HUES48 (cell line): ENCODE measurements around the gene GGPS1.
"Not testable (repeated sequence)": the region's sequence is repeated elsewhere in the genome, so short reads cannot be mapped to it uniquely, and the experiment has no call there.

Source experiments
- H3K27ac ChIP-seq: one replicate; pipeline ENCODE4 v1.7.0; 2013; ENCODE audit warnings: low read depth, low read length, inconsistent platforms
- H3K27me3 ChIP-seq: 2 replicates; pipeline ENCODE4 v1.6.1; 2013; ENCODE audit warnings: mild to moderate bottlenecking, low read length; ENCODE audit not compliant: control insufficient read depth, insufficient read depth
- H3K36me3 ChIP-seq: 2 replicates; pipeline ENCODE4 v1.6.1; 2013; ENCODE audit warnings: low read length; ENCODE audit not compliant: control insufficient read depth, insufficient read depth
- H3K4me1 ChIP-seq: 2 replicates; pipeline ENCODE4 v1.6.1; 2013; ENCODE audit warnings: mild to moderate bottlenecking, low read length; ENCODE audit not compliant: control insufficient read depth, insufficient read depth
- H3K4me3 ChIP-seq: 2 replicates; pipeline ENCODE4 v1.5.1; 2013; ENCODE audit warnings: mild to moderate bottlenecking, low read depth, low read length
- H3K9ac ChIP-seq: 2 replicates; pipeline ENCODE4 v1.6.1; 2013; ENCODE audit warnings: mild to moderate bottlenecking, low read depth, low read length, moderate library complexity
- H3K9me3 ChIP-seq: 2 replicates; pipeline ENCODE4 v1.6.1; 2013; ENCODE audit warnings: low read length; ENCODE audit not compliant: control insufficient read depth, insufficient read depth

Gene GGPS1

DNA sequence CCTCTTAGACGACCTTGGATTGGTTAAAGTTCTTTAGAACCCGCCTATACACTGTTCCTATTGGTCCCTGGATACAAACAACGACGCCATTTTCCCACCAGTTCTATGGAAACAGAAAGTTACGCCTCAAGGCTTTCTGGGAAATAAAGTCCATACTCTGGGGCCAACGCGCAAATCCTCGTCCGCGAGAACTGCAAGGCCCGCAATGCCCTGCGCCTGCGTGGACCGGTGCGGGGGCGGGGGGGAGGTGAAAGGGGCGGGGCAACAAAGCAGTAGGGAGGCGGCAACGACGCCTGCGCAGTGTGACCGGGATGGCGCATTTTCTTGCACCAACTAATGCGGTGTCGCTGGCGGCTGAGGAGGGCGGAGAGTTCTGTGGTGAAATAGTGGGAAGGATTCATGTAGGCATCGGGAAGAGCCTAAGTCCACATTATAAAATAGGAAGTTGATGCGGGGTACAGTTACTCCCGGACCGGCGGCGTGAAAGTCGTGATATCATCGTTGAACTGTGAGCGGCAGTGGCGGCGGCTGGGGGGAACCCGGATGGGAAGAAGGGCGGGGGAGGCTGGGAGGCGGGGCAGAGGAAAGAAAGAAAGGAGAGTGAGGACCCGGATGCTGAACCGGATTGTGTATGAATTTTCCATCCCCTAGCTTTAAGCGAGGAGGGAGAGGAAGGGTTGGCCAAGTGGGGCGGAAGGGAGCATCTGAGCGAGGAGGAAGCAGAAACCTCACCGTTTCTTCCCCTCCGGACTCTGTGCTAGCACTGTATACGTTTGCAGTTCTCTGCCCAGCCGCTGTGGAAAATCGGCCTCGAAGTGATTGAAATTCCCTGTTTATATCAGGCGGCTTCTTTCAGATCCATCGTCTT lies at the start of gene GGPS1:
GGPS1 (plus strand) TSS at position 300 of the 868 bp plus-strand sequence. CDS start 6,695 bp downstream, outside the sequence.
- Histone ChIP-seq H3K27me3 (no peaks in the 10 kb centered on the region), H3K36me3 (peaks cover 16% of the 10 kb centered on the region; the same call in 1 of the 2 replicates), H3K4me3 (peak within 1 kb of the TSS; percentile 97), H3K27ac (peak within 1 kb of the TSS; percentile 97), H3K9ac (peak within 1 kb of the TSS; percentile 86), H3K9me3 (no peaks in the 10 kb centered on the region), H3K4me1 (peaks cover 31% of the 10 kb centered on the region)

DNA sequence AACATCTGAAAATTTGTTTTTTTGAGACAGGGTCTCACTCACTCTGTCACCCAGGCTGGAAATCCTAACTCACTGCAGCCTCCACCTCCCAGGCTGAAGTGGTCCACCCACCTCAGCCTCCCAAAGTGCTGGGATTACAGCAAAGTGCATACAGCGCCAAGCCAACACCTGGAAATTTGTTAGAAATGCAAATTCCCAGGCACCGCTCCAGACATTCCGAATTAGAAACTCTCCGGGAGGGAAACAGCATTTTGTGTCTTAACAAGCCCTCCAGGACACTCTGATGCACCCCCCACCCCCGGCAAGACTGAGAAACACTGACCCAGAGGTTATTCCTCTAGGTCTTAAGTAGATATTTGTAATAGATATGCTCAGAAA lies 49.5 kb upstream of the GGPS1 start:
- Histone ChIP-seq H3K4me1 (peaks cover 39% of the 10 kb centered on the region), H3K27ac (peak overlapping the region; percentile 52), H3K36me3 (no peaks in the 10 kb centered on the region), H3K9ac (no peak overlapping the region), H3K4me3 (peak overlapping the region; percentile 14; the same call in 1 of the 2 replicates), H3K27me3 (no peaks in the 10 kb centered on the region), H3K9me3 (no peaks in the 10 kb centered on the region)

DNA sequence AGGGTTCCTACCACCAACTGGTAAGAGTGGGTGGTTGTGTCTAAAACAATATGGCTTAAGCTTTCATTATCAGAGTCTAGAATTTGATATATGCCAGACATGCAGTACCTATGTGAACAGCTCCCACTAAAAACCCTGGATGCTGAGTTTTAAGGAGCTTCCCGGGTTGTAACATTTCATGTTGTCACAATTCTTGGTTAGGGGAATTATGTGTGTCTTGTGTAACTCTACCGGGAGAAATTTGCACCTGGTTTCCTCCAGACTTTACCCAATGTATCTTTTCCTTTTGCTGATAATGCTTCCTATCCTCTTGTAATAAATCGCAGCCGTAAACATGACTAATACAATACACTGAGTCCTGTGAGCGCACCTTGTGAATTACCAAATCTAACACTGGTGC lies 48.7 kb upstream of the GGPS1 start:
- Histone ChIP-seq H3K4me3 (peak overlapping the region; percentile 14; the same call in 1 of the 2 replicates), H3K4me1 (peaks cover 39% of the 10 kb centered on the region), H3K9ac (no peak overlapping the region), H3K27ac (peak overlapping the region; percentile 52), H3K9me3 (no peaks in the 10 kb centered on the region), H3K27me3 (no peaks in the 10 kb centered on the region), H3K36me3 (no peaks in the 10 kb centered on the region)

DNA sequence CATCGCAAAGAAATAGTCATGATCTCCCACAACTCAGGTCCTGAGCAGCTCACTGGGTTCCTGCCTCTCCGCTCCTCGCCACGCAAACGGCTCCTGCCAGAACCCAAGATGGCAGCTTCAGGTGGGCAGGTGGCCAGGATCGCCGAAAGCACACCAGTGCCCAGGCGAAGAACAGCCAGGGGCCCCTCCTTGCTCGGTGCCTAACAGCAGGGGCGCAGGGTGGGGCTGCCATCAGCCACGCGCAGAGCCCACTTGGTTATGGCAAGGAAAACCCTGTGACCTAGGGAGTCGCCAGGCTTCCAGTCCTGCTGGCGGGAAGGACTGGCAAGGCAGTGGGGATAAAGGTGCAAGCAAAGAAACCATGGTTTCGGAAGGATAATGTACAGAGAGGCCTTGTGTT lies 47.9 kb upstream of the GGPS1 start:
- Histone ChIP-seq H3K36me3 (no peaks in the 10 kb centered on the region), H3K4me1 (peaks cover 36% of the 10 kb centered on the region), H3K9ac (no peak overlapping the region), H3K9me3 (no peaks in the 10 kb centered on the region), H3K27me3 (no peaks in the 10 kb centered on the region), H3K4me3 (no peak overlapping the region), H3K27ac (no peak overlapping the region)

DNA sequence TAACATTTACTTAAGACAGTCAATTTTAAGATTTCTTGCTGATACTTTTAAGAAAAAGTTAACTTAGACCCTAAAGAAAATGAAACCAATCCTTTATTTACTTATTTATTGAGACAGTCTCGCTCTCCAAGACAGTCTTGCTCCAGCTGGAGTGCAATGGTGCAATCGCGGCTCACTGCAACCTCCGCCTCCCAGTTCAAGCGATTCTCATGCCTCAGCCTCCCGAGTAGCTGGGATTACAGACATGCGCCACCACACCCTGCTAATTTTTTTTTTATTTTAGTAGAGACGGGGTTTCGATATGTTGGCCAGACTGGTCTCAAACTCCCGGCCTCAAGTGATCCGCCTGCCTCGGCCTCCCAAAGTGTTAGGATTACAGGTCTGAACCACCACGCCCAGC lies 44.7 kb upstream of the GGPS1 start:
- H3K9me3 ChIP-seq, H3K27ac ChIP-seq, H3K4me3 ChIP-seq, H3K27me3 ChIP-seq, H3K9ac ChIP-seq, H3K36me3 ChIP-seq: not testable (repeated sequence)
- peaks cover 52% of the 10 kb centered on the region for H3K4me1 ChIP-seq

DNA sequence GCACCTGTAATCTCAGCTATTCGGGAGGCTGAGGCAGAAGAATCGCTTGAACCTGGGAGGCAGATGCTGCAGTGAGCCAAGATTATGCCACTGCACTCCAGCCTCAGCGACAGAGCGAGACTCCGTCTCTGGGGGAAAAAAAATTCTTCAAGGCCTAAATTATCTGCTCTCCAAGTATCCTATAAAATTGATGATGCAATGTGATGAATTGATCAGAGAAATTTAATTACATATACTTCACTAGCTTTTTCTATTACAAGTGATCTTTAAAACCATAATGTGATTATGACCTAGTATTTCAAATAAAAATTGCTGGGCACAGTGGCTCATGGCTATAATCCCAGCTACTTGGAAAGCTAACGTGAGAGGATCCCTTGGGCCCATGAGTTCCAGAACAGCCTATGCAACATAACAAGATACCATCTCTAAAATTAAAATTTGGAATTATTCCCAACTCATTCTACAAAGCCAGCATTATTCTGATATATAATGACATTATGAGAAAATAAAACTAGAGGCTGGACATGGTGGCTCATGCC lies 44.1 kb upstream of the GGPS1 start:
- H3K36me3 ChIP-seq = no peaks in the 10 kb centered on the region

DNA sequence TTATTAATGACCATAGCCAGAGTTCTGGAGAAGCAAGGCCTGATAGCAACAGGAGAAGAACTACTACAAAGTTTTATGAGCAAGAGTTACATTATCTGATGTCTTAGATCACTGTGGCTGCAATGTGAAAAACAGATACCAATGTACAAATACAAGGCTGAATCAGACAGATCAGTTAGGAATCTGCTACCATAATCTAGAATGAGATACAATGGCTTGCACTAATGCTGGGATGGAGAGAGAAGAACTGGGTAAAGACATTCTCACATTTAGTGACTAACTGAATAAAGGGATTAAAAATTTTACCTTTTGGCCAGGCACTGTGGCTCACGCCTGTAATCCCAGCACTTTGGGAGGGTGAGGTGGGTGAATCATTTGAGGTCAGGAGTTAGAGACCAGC lies 41.7 kb upstream of the GGPS1 start:
- no peaks in the 10 kb centered on the region for H3K27me3 ChIP-seq
- H3K9ac ChIP-seq = no peak overlapping the region
- H3K36me3 ChIP-seq = no peaks in the 10 kb centered on the region
- H3K27ac ChIP-seq = no peak overlapping the region
- no peaks in the 10 kb centered on the region for H3K9me3 ChIP-seq
- no peak overlapping the region for H3K4me3 ChIP-seq
- H3K4me1 ChIP-seq = peaks cover 27% of the 10 kb centered on the region

More for the DNA sequence above, 44.1 kb upstream of the GGPS1 start:
- no peak overlapping the region for H3K4me3 ChIP-seq
- peaks cover 45% of the 10 kb centered on the region for H3K4me1 ChIP-seq
- H3K27me3 ChIP-seq = no peaks in the 10 kb centered on the region
- no peak overlapping the region for H3K27ac ChIP-seq
- H3K9ac ChIP-seq = no peak overlapping the region
- H3K9me3 ChIP-seq = no peaks in the 10 kb centered on the region

DNA sequence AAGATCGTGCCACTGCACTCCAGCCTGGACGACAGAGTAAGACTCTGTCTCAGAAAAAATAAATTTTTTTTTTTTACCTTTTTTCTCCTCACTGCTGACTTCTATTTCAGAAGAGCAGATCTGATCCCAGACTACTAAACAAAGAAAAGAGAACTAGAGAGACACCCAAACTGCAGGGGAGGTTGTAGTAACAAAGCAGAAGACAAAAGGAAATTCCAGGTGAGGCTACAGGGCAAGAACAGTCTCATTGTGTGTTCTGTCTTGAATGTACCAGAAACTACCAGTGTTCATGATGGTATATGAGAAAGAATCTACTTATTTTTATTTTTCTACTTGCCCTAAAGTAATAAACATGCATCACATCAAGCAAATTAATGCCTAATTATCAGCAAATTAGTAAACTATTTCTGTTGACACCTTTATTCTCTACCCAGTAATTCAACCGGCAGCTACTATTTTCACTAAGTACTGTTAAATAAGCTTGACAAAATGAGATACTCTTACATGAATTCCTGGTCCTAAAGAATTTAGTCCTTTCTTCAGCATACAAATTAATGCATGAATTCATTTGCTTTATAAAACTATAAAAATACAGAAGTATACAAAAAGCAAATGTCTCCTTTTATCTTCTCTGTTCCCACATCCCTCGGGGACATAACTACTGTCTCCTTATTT lies 41.0 kb upstream of the GGPS1 start:
- H3K36me3 ChIP-seq = no peaks in the 10 kb centered on the region
- H3K9ac ChIP-seq = no peak overlapping the region
- no peaks in the 10 kb centered on the region for H3K9me3 ChIP-seq
- peak overlapping the region; percentile 49 for H3K27ac ChIP-seq
- no peaks in the 10 kb centered on the region for H3K27me3 ChIP-seq
- no peak overlapping the region for H3K4me3 ChIP-seq
- peaks cover 24% of the 10 kb centered on the region for H3K4me1 ChIP-seq

DNA sequence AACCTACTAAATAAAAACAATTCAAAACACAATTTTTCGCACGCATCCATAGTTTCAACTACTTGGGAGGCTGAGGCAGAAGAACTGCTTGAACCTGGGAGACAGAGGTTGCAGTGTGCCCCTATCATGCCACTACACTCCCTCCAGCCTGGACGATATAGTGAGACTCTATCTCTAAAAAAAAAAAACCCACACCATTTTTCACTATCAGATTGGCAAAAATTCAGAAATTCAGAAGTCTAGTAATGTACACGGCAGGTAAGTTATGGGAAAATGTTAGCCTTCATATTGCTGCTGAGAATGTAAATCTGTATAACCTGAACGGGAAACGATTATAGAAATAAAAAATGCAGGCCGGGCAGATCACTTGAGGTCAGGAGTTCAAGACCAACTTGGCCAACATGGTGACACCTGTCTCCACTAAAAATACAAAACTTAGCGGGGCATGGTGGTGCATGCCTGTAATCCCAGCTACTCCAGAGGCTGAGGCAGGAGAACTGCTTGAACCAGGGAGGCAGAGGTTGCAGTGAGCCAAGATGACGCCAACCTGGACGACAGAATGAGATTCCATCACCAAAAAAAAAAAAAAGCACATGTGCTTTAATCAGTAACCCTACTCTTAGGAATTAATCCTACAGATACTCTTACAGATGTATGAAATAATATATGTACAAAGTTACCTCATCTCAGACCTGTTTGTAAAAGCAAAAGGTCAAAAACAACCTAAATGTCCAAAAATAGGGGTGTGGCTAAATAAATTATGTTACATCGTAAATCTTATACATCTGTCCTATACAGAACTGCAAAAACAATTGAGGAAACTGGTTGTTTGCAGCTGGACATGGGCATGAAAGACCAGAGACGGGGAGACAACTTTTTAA lies 38.3 kb upstream of the GGPS1 start:
- Histone ChIP-seq H3K36me3 (no peaks in the 10 kb centered on the region), H3K4me3 (no peak overlapping the region), H3K9me3 (no peaks in the 10 kb centered on the region), H3K27me3 (no peaks in the 10 kb centered on the region), H3K27ac (no peak overlapping the region), H3K4me1 (peaks cover 36% of the 10 kb centered on the region), H3K9ac (no peak overlapping the region)

DNA sequence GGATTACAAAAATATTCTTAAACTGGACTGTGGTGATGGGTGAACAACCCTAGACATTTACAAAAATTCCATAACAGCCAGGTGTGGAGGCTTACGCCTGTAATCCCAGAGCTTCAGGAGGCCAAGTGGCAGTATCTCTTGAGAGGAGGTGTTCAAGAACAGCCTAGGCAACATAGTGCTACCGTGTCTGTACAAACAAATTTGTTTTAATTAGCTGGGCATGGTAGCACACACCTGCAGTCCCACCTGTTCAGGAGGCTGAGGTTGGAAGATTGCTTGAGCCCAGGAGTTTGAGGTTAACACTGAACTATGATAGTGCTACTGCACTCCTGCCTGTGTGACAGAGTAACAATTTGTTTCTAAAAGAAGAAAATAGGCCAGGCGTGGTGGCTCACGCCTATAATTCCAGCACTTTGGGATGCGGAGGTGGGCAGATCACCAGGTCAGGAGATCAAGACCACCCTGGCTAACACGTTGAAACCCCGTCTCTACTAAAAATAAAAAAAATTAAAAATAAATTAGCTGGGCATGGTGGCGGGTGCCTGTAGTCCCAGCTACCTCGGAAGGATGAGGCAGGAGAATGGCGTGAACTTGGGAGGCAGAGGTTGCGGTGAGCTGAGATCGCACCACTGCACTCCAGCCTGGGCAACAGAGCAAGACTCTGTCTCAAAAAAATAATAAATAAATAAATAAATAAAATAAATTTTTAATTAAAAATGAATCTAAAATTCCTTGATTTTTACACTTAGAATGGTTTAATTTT lies 37.4 kb upstream of the GGPS1 start:
- H3K4me1 ChIP-seq = peaks cover 33% of the 10 kb centered on the region
- no peaks in the 10 kb centered on the region for H3K27me3 ChIP-seq
- H3K9ac ChIP-seq = no peak overlapping the region
- no peak overlapping the region for H3K4me3 ChIP-seq
- H3K9me3 ChIP-seq = no peaks in the 10 kb centered on the region
- H3K36me3 ChIP-seq = no peaks in the 10 kb centered on the region
- no peak overlapping the region for H3K27ac ChIP-seq
